ENCODE results near the gene ASXL2. TPM values are rescaled to one million over a fixed set of nuclear protein-coding genes. Genes with fewer than 3 reads are reported as not detected.

ASXL2 gene
- total RNA-seq, 1 experiment from 2014 or later = 19.9 TPM

GRCh38 chr2:25692143-25692542 lies 186.1 kb downstream of the ASXL2 start:
- DNase-seq (ENCODE audit: low read depth, low spot score) = peak; percentile 98
- in situ Hi-C loops (cut with HindIII; ENCODE audit: low pct_unique_long_range_greater_than_20kb, low sequenced_read_pairs) = no loop called here

- in situ Hi-C loops (cut with HindIII; ENCODE audit: low pct_unique_long_range_greater_than_20kb, low sequenced_read_pairs) = no loop called here
- peak; percentile 42 for DNase-seq (ENCODE audit: low read depth, low spot score)
Observed at GRCh38 chr2:25690058-25690457, 188.2 kb downstream of the ASXL2 start.

GRCh38 chr2:25688236-25688635 lies 190.1 kb downstream of the ASXL2 start:
- DNase-seq (ENCODE audit: low read depth, low spot score) = no peak
- in situ Hi-C loops (cut with HindIII; ENCODE audit: low pct_unique_long_range_greater_than_20kb, low sequenced_read_pairs) = no loop called here

GRCh38 chr2:25685741-25686140 lies 192.5 kb downstream of the ASXL2 start:
- in situ Hi-C loops (cut with HindIII; ENCODE audit: low pct_unique_long_range_greater_than_20kb, low sequenced_read_pairs) = no loop called here
- DNase-seq (ENCODE audit: low read depth, low spot score) = no peak

GRCh38 chr2:25684577-25685473 lies 193.5 kb downstream of the ASXL2 start:
- in situ Hi-C loops (cut with HindIII; ENCODE audit: low pct_unique_long_range_greater_than_20kb, low sequenced_read_pairs) = no loop called here
- DNase-seq (ENCODE audit: low read depth, low spot score) = no peak

Small RNA genes lying within 50 kb of the gene (small RNA-seq; reads per million reads assigned to genes)
- gene NDUFB4P4 = 0 reads per million in 2 experiments
- 0 reads per million in 2 experiments for gene RF00019

Other genes starting within 250 kb of the ASXL2 start
- gene DTNB, start 204.9 kb downstream of the ASXL2 start, total RNA-seq (2014; rRNA removed; shearing (Covaris generic)) = 18.0 and 19.9 TPM in 2 replicates
- gene KIF3C, start 104.0 kb upstream of the ASXL2 start, total RNA-seq (2014; rRNA removed; shearing (Covaris generic)) = 19.3 and 19.6 TPM in 2 replicates
- gene RAB10, start 155.6 kb upstream of the ASXL2 start, total RNA-seq (2014; rRNA removed; shearing (Covaris generic)) = 101 and 127 TPM in 2 replicates